KMS-11 (cell line): ENCODE data around the gene SELENOW.

ENCODE experiments used
- H2AFZ ChIP-seq: fragments of 200-600 bp; sonication (generic); 2 replicates; pipeline ENCODE4 v1.6.1; 2016; ENCODE audit warnings: antibody characterized with exemption, mixed run types, low read depth
- H3K27ac ChIP-seq: fragments of 200-600 bp; sonication (generic); 2 replicates; pipeline ENCODE4 v1.6.1; 2016; ENCODE audit warnings: mild to moderate bottlenecking, mixed run types
- H3K27me3 ChIP-seq: fragments of 200-600 bp; sonication (generic); 2 replicates; pipeline ENCODE4 v1.6.1; 2017; ENCODE audit warnings: mild to moderate bottlenecking, low read depth, mixed run types, moderate library complexity; ENCODE audit not compliant: insufficient read depth
- H3K36me3 ChIP-seq: fragments of 200-600 bp; sonication (generic); 2 replicates; pipeline ENCODE4 v1.6.1; 2017; ENCODE audit warnings: mild to moderate bottlenecking, mixed run types; ENCODE audit not compliant: insufficient read depth
- H3K4me1 ChIP-seq: fragments of 200-600 bp; sonication (generic); 2 replicates; pipeline ENCODE4 v1.6.1; 2016; ENCODE audit warnings: mild to moderate bottlenecking, low read depth, mixed run types; ENCODE audit not compliant: poor library complexity, severe bottlenecking
- H3K4me2 ChIP-seq: fragments of 200-600 bp; sonication (generic); 2 replicates; pipeline ENCODE4 v1.7.0; 2016; ENCODE audit warnings: mild to moderate bottlenecking, mixed run types
- H3K4me3 ChIP-seq: fragments of 200-600 bp; sonication (generic); IDR thresholded peaks from 2 replicates; pipeline ENCODE4 v1.6.1; 2017; ENCODE audit warnings: low read depth, low read length, mixed read lengths; ENCODE audit not compliant: insufficient read depth
- H3K79me2 ChIP-seq: fragments of 200-600 bp; sonication (generic); 2 replicates; pipeline ENCODE4 v1.6.1; 2016; ENCODE audit warnings: low read depth, mixed run types; ENCODE audit not compliant: insufficient read depth
- H3K9ac ChIP-seq: fragments of 200-600 bp; sonication (generic); 2 replicates; pipeline ENCODE4 v1.6.1; 2016; ENCODE audit warnings: mild to moderate bottlenecking, mixed run types
- H4K20me1 ChIP-seq: fragments of 200-600 bp; sonication (generic); 2 replicates; pipeline ENCODE4 v1.6.1; 2016; ENCODE audit warnings: mild to moderate bottlenecking, mixed run types; ENCODE audit not compliant: insufficient read depth
- TF ChIP-seq, protein P1 (sequence below): fragments of 200-600 bp; sonication (generic); conservative IDR thresholded peaks from 2 replicates; pipeline ENCODE4 v1.6.1; 2017; ENCODE audit warnings: low read depth, mild to moderate bottlenecking, antibody characterized with exemption, low read length, moderate library complexity, mixed read lengths

Gene SELENOW

DNA sequence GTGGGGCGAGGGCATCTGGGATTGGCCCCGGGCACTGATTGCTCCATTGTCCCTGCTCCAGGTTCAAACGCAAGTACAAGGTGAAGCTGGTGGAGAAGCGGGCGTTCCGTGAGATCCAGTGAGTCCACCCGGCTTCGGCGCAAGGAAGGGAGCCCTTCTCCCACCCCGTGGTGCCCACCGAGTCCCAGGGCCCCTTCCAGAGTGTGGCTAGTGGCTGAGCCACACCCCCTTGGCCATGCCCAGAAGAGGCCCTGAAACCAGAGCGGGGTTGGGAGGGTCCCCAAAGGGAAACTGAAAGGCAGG is 21.9 kb upstream of the SELENOW start:
- H3K4me1 ChIP-seq: no peaks in the 10 kb centered on the region
- H3K27ac ChIP-seq: no peak overlapping the region
- no peaks in the 10 kb centered on the region for H3K27me3 ChIP-seq
- TF ChIP-seq, protein P1, sequence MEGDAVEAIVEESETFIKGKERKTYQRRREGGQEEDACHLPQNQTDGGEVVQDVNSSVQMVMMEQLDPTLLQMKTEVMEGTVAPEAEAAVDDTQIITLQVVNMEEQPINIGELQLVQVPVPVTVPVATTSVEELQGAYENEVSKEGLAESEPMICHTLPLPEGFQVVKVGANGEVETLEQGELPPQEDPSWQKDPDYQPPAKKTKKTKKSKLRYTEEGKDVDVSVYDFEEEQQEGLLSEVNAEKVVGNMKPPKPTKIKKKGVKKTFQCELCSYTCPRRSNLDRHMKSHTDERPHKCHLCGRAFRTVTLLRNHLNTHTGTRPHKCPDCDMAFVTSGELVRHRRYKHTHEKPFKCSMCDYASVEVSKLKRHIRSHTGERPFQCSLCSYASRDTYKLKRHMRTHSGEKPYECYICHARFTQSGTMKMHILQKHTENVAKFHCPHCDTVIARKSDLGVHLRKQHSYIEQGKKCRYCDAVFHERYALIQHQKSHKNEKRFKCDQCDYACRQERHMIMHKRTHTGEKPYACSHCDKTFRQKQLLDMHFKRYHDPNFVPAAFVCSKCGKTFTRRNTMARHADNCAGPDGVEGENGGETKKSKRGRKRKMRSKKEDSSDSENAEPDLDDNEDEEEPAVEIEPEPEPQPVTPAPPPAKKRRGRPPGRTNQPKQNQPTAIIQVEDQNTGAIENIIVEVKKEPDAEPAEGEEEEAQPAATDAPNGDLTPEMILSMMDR: no peak
- no peaks in the 10 kb centered on the region for H4K20me1 ChIP-seq
- H3K36me3 ChIP-seq: peaks cover 17% of the 10 kb centered on the region; the same call in 1 of the 2 replicates
- no peak overlapping the region for H3K9ac ChIP-seq
- no peak overlapping the region for H2AFZ ChIP-seq
- H3K79me2 ChIP-seq: no peaks in the 10 kb centered on the region
- no peak overlapping the region for H3K4me3 ChIP-seq
- no peak overlapping the region for H3K4me2 ChIP-seq

DNA sequence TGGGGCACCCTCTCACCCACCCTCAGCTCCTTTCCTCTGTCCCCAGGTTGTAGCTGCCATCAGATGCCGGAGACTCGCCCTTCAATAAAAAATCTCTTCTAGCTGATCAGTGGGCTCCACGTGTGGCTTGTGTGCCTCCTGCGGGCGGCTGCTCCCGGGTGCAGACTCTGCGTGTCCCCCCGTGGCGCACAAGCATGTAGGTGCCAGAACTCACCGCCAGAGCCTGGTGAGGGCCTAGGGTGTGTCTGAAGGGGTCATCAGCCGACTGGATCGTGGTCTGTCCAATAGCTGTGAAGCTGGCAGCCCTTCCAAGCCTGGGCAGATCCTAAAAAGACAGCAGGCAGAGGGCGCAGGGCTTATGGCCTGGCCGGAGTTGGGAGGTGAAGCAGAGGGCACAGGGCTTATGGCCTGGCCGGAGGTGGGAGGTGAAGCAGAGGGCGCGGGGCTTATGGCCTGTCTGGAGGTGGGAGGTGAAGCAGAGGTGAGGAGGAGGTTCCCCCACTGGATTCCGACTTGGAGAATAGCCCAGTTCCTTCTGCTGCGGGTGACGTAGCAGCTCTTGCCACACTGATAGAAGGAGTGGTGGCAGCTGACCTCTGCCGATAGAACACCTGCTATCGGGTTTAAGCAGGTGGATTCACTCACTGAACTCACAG is 21.4 kb upstream of the SELENOW start:
- Histone ChIP-seq H4K20me1 (no peaks in the 10 kb centered on the region), H3K4me1 (no peaks in the 10 kb centered on the region), H3K79me2 (no peaks in the 10 kb centered on the region), H3K4me2 (no peak overlapping the region), H3K27ac (no peak overlapping the region), H2AFZ (no peak overlapping the region), H3K4me3 (no peak overlapping the region), H3K36me3 (peaks cover 15% of the 10 kb centered on the region; the same call in 1 of the 2 replicates), H3K9ac (no peak overlapping the region), H3K27me3 (no peaks in the 10 kb centered on the region)
- TF ChIP-seq, protein P1: no peak

DNA sequence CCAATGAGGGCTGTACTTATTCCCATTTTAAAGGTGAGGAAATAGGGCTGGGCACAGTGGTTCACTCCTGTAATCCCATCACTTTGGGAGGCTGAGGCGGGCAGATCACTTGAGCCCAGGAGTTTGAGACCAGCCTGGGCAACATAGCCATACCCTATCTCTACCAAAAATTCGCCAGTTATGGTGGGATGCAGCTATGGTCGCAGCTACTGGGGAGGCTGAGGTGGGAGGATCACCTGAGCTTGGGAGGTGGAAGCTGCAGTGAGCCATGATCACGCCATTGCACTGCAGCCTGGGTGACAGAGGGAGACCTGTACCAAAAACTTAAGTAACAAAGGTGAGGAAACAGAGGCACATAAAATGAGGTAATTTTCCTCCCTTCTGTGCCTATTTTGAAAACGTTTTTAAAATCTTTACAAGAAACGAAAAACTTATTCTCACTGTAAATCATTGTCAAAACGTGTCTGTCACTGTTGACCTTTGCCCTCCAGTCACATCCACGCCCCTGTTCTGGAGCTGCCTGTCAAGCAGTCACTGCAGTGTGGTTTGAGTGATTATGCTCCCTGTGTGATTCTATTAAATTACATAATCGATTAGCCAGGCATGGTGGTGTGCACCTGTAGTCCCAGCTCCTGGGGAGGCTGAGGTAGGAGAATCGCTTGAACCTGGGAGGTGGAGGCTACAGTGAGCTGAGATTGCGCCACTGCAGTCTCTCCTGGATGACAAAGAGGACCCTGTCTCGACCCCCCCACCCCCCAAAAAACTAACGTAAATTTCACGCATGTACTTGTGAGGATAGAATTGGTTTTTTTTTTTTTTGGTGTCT is 20.7 kb upstream of the SELENOW start:
- Histone ChIP-seq H3K27me3 (no peaks in the 10 kb centered on the region), H3K27ac (no peak overlapping the region), H3K9ac (no peak overlapping the region), H3K36me3 (peaks cover 10% of the 10 kb centered on the region; the same call in 1 of the 2 replicates), H4K20me1 (no peaks in the 10 kb centered on the region), H3K4me1 (no peaks in the 10 kb centered on the region), H3K4me3 (no peak overlapping the region), H3K79me2 (no peaks in the 10 kb centered on the region), H2AFZ (no peak overlapping the region), H3K4me2 (no peak overlapping the region)
- TF ChIP-seq, protein P1: no peak

DNA sequence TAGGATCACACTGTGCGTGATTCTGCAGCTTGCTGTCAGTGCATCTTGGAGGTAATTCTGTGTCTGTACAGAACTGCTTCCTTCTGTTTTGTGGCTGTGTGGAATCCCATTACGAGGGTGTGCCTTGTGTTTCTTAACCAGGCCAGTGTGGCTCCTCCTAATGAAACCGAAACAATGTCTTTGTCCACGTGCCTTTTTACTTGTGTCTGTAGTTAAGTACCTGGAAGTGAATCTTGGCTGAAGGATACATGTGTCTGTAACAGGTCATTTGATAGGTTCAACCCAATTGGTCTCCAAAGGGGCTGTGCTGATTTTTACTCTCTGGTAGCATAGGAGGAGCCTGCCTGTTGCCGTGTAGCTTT is 20.1 kb upstream of the SELENOW start:
- Histone ChIP-seq H4K20me1 (no peaks in the 10 kb centered on the region), H3K4me1 (no peaks in the 10 kb centered on the region), H3K4me3 (no peak overlapping the region), H3K27me3 (no peaks in the 10 kb centered on the region), H3K4me2 (no peak overlapping the region), H3K79me2 (no peaks in the 10 kb centered on the region), H3K27ac (no peak overlapping the region), H2AFZ (no peak overlapping the region), H3K36me3 (peaks cover 10% of the 10 kb centered on the region; the same call in 1 of the 2 replicates), H3K9ac (no peak overlapping the region)
- TF ChIP-seq, protein P1: no peak
